Left lung (tissue), 10 donors: ENCODE data around the gene ADAMTS17. TPM values are rescaled to one million over a fixed set of nuclear protein-coding genes. Genes with fewer than 3 reads are reported as not detected.

Experiments
- ATAC-seq: fragments of 200-7000 bp; cut with Tn5 transposase; one replicate; pipeline ENCODE4 v1.9.1; 2020; ENCODE audit warnings: moderate library complexity
- DNase-seq, 4 donors: peaks; one replicate each; pipeline ENCODE4 v3.0.0-alpha.2; 2013 to 2020
- H3K27ac ChIP-seq, 2 donors: fragments of 200-600 bp; sonication (generic) in 1 of 2; one replicate each; pipeline versions ENCODE4 v1.5.0 to v1.8.0; 2020 to 2021
- H3K27me3 ChIP-seq, 2 donors: fragments of 200-600 bp; sonication (generic) in 1 of 2; one replicate each; pipeline versions ENCODE4 v1.5.0 to v1.8.0; 2020 to 2021
- H3K36me3 ChIP-seq, 2 donors: fragments of 200-600 bp; sonication (generic) in 1 of 2; one replicate each; pipeline versions ENCODE4 v1.5.0 to v1.8.0; 2020 to 2021
- H3K4me1 ChIP-seq, 2 donors: fragments of 200-600 bp; one replicate each; pipeline ENCODE4 v1.8.0; 2021
- H3K4me3 ChIP-seq, 2 donors: fragments of 200-600 bp; sonication (generic) in 1 of 2; one replicate each; pipeline versions ENCODE4 v1.5.0 to v1.8.0; 2020 to 2021; ENCODE audit warnings: mild to moderate bottlenecking in 1 of 2
- H3K9me3 ChIP-seq, 2 donors: fragments of 200-600 bp; sonication (generic) in 1 of 2; one replicate each; pipeline versions ENCODE4 v1.5.0 to v1.8.0; 2020 to 2021
- CTCF ChIP-seq, 2 donors: fragments of 200-600 bp; sonication (generic) in 1 of 2; IDR thresholded peaks; one replicate each; pipeline versions ENCODE4 v1.5.0 to v1.8.0; 2021; ENCODE audit warnings: antibody characterized with exemption in 2 of 2
- intact Hi-C, 2 donors: fragments of 100-400 bp; cut with DNase I; formaldehyde crosslinking; loops; one replicate each; pipeline versions ENCODE4 v1.11.2 to v1.14.2; 2022
- polyA plus RNA-seq, 6 donors: library from polyadenylated mRNA; unstranded; fragments of 120-200 nt; gene quantifications; one replicate each; pipeline ENCODE4 v1.2.1, GENCODE V29; 2013; ENCODE audit not compliant: insufficient read length in 6 of 6
- total RNA-seq, 2 donors: library from RNA; stranded (reverse); fragmentation: NEBNext Ultra II Directional; extraction: Animal tissue kit (Norgen Biotek cat#: 25700); gene quantifications; one replicate each; pipeline ENCODE4 v1.2.1, GENCODE V29; 2021
- donor health status: DM: no; HTN: yes; CAD: no.
- donor health status: DM: no; HTN: no; CAD: no.

Gene ADAMTS17
- total and polyA plus RNA-seq, 8 donors: 2.0 to 3.9 (median 3.4) TPM

GRCh38 chr15:100160953-100161352 lies 180.8 kb downstream of the ADAMTS17 start:
- H3K27me3 ChIP-seq: no peaks in the 10 kb centered on the region
- H3K27ac ChIP-seq: no peak overlapping the region
- no peaks in the 10 kb centered on the region for H3K36me3 ChIP-seq
- H3K9me3 ChIP-seq: no peaks in the 10 kb centered on the region
- no peak for TF ChIP-seq CTCF (IDR thresholded peaks at IDR 0.05)
- ATAC-seq (no peak), DNase-seq (no peak)
- no peak overlapping the region for H3K4me3 ChIP-seq
- no peaks in the 10 kb centered on the region for H3K4me1 ChIP-seq
- intact Hi-C loops: no loop called here

GRCh38 chr15:100159436-100159835 lies 182.3 kb downstream of the ADAMTS17 start:
- H3K27me3 ChIP-seq: no peaks in the 10 kb centered on the region
- H3K36me3 ChIP-seq: no peaks in the 10 kb centered on the region
- no peaks in the 10 kb centered on the region for H3K9me3 ChIP-seq
- no peaks in the 10 kb centered on the region for H3K4me1 ChIP-seq
- intact Hi-C loops: no loop called here
- TF ChIP-seq CTCF (IDR thresholded peaks at IDR 0.05): no peak
- DNase-seq (no peak), ATAC-seq (no peak)
- no peak overlapping the region for H3K27ac ChIP-seq
- no peak overlapping the region for H3K4me3 ChIP-seq

- Histone ChIP-seq H3K27me3 (no peaks in the 10 kb centered on the region), H3K4me1 (no peaks in the 10 kb centered on the region), H3K4me3 (no peak overlapping the region), H3K36me3 (no peaks in the 10 kb centered on the region), H3K27ac (no peak overlapping the region), H3K9me3 (no peaks in the 10 kb centered on the region)
- DNase-seq (no peak), ATAC-seq (no peak)
- no peak for TF ChIP-seq CTCF (IDR thresholded peaks at IDR 0.05)
- intact Hi-C loops: no loop called here
Measured at GRCh38 chr15:100158356-100158755, 183.4 kb downstream of the ADAMTS17 start.

- no peaks in the 10 kb centered on the region for H3K4me1 ChIP-seq
- H3K9me3 ChIP-seq: no peaks in the 10 kb centered on the region
- H3K36me3 ChIP-seq: no peaks in the 10 kb centered on the region
- TF ChIP-seq CTCF (IDR thresholded peaks at IDR 0.05): no peak
- ATAC-seq (no peak), DNase-seq (no peak)
- intact Hi-C loops: no loop called here
- H3K27me3 ChIP-seq: no peaks in the 10 kb centered on the region
- H3K27ac ChIP-seq: no peak overlapping the region
- H3K4me3 ChIP-seq: no peak overlapping the region
Measured at GRCh38 chr15:100156201-100156600, 185.6 kb downstream of the ADAMTS17 start.

GRCh38 chr15:100154338-100154737 lies 187.4 kb downstream of the ADAMTS17 start:
- ATAC-seq (no peak), DNase-seq (no peak)
- peaks cover 0 to 5% of the 10 kb centered on the region in 2 donors for H3K9me3 ChIP-seq
- H3K36me3 ChIP-seq: no peaks in the 10 kb centered on the region
- H3K4me1 ChIP-seq: no peaks in the 10 kb centered on the region
- no peak overlapping the region for H3K4me3 ChIP-seq
- no peak overlapping the region for H3K27ac ChIP-seq
- intact Hi-C loops: no loop called here
- no peak for TF ChIP-seq CTCF (IDR thresholded peaks at IDR 0.05)
- H3K27me3 ChIP-seq: no peaks in the 10 kb centered on the region
